K562 (cell line): ENCODE measurements around the gene RPP21. TPM values are rescaled to one million over a fixed set of nuclear protein-coding genes. Genes with fewer than 3 reads are reported as not detected.

Source experiments
- CBX2 ChIP-seq: fragments of 200-600 bp; sonication (generic); IDR thresholded peaks from one replicate; pipeline ENCODE4 v1.6.1; 2012; ENCODE audit warnings: mild to moderate bottlenecking, low read length, inconsistent platforms; ENCODE audit not compliant: insufficient read depth, poor library complexity, severe bottlenecking
- HSF4 ChIP-seq: fragments of 250-450 bp; sonication (Bioruptor Pico); IDR thresholded peaks from 2 replicates; pipeline ENCODE4 v2.1.2; 2022; ENCODE audit warnings: mild to moderate bottlenecking, moderate library complexity, borderline replicate concordance
- JUND ChIP-seq, 2 experiments: IDR thresholded peaks; 2 replicates in 1 of 2; 3 replicates in 1 of 2; pipeline ENCODE4 v1.6.1; 2011; ENCODE audit warnings: borderline replicate concordance in 2 of 2, low read depth in 2 of 2, low read length in 2 of 2, improper control_type of control experiment in 1 of 2, missing biosample characterization in 1 of 2, missing genetic modification characterization in 1 of 2, missing genetic modification reagents in 1 of 2
- LEF1 ChIP-seq: fragments of 450-650 bp; IDR thresholded peaks from 2 replicates; pipeline ENCODE4 v1.6.1; 2016; ENCODE audit warnings: mild to moderate bottlenecking
- MAFK ChIP-seq: IDR thresholded peaks from 2 replicates; pipeline ENCODE4 v1.6.1; 2011; ENCODE audit warnings: low read length, improper control_type of control experiment
- SLC30A9 ChIP-seq: fragments of 250-450 bp; sonication (Bioruptor Pico); IDR thresholded peaks from 2 replicates; pipeline ENCODE4 v1.8.0; 2022; ENCODE audit warnings: mild to moderate bottlenecking, moderate library complexity
- SMARCC2 ChIP-seq: fragments of 450-650 bp; IDR thresholded peaks from 2 replicates; pipeline ENCODE4 v1.6.1; 2017; ENCODE audit warnings: antibody characterized with exemption, moderate library complexity, mild to moderate bottlenecking, low read depth
- SPI1 ChIP-seq: IDR thresholded peaks from 2 replicates; pipeline ENCODE4 v1.6.1; 2011; ENCODE audit warnings: low read depth, low read length, control low read depth, borderline replicate concordance
- TFAM ChIP-seq: fragments of 250-450 bp; sonication (Bioruptor Pico); conservative IDR thresholded peaks from 2 replicates; pipeline ENCODE4 v1.5.0; 2021; ENCODE audit warnings: mild to moderate bottlenecking, moderate library complexity
- ZKSCAN8 ChIP-seq: fragments of 200-800 bp; sonication (Bioruptor generic); IDR thresholded peaks from 2 replicates; pipeline ENCODE4 v1.6.1; 2016; ENCODE audit warnings: missing genetic modification characterization, missing compliant biosample characterization
- ZNF316 ChIP-seq: fragments of 450-650 bp; IDR thresholded peaks from 2 replicates; pipeline ENCODE4 v1.6.1; 2016
- polyA plus RNA-seq, 8 experiments: library from polyadenylated mRNA; depleted of rRNA in 4 of 8; stranded (reverse) in 5 of 8; unstranded in 3 of 8; fragments of >200 nt; fragmentation: Nextera tagmentation in 2 of 8; fragmentation: Illumina TruSeq in 1 of 8; extraction: Ambion mirVana in 2 of 8; extraction: Trizol in 1 of 8; gene quantifications; 2 replicates each; pipeline versions ENCODE4 v1.2.1 to v1.2.3, GENCODE V29; 2011 to 2014; ENCODE audit warnings: inconsistent platforms in 1 of 8, missing spikeins in 1 of 8
- total RNA-seq, 7 experiments: library from RNA; depleted of rRNA in 6 of 7; stranded (reverse); fragments of >200 nt in 6 of 7; fragmentation: Illumina TruSeq in 2 of 7; extraction: Trizol in 2 of 7; gene quantifications; 2 replicates each; pipeline versions ENCODE4 v1.2.1 to v1.2.3, GENCODE V29; 2011 to 2021; ENCODE audit warnings: low replicate concordance in 1 of 7
- TF ChIP-seq, protein P1 (sequence below): fragments of 450-650 bp; IDR thresholded peaks from 2 replicates; pipeline ENCODE4 v1.6.1; 2016; ENCODE audit warnings: mild to moderate bottlenecking
- TF ChIP-seq, protein P2 (sequence below): IDR thresholded peaks from 3 replicates; pipeline ENCODE4 v1.6.1; 2011; ENCODE audit warnings: borderline replicate concordance, mild to moderate bottlenecking, moderate library complexity; ENCODE audit not compliant: insufficient read length; ENCODE audit errors: extremely low read depth
- TF ChIP-seq, protein P3 (sequence below): fragments of 250-450 bp; sonication (Bioruptor Pico); IDR thresholded peaks from 2 replicates; pipeline ENCODE4 v1.4.0; 2020
- TF ChIP-seq, protein P4 (sequence below): sonication (generic); IDR thresholded peaks from 2 replicates; pipeline ENCODE4 v1.6.1; 2016

The RPP21 gene
- total and polyA plus RNA-seq, 9 of the 15 experiments (the other 6 are each of a cell fraction or from before 2014, with no cell fraction given): 62.1 to 362 (median 166) TPM

DNA sequence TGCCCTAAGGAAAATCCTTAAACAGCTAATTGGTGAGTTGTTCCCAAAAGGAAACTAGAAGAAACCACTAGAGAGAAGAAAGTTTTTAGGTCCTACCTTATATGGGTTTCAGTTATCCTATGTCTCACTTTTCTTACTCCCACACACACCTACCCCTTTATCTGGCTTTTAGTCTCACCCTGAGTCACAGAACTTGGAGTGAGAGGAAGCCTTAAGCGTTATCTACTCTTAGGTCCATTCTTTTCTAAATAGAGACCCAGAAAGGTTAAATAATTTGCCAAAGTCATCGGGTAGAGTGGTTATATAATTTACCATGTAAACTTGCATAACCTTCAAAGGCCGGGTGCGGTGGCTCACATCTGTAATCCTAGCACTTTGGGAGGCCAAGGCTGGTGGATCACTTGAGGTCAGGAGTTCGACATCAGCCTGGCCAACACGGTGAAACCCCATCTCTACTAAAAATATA is 4.3 kb upstream of the RPP21 start (continued):
- TF ChIP-seq SPI1: peak; percentile 48
- TF ChIP-seq TFAM (CRISPR knock-in tag): no peak
- no peak for TF ChIP-seq HSF4 (CRISPR knock-in tag)
- TF ChIP-seq, protein P1, sequence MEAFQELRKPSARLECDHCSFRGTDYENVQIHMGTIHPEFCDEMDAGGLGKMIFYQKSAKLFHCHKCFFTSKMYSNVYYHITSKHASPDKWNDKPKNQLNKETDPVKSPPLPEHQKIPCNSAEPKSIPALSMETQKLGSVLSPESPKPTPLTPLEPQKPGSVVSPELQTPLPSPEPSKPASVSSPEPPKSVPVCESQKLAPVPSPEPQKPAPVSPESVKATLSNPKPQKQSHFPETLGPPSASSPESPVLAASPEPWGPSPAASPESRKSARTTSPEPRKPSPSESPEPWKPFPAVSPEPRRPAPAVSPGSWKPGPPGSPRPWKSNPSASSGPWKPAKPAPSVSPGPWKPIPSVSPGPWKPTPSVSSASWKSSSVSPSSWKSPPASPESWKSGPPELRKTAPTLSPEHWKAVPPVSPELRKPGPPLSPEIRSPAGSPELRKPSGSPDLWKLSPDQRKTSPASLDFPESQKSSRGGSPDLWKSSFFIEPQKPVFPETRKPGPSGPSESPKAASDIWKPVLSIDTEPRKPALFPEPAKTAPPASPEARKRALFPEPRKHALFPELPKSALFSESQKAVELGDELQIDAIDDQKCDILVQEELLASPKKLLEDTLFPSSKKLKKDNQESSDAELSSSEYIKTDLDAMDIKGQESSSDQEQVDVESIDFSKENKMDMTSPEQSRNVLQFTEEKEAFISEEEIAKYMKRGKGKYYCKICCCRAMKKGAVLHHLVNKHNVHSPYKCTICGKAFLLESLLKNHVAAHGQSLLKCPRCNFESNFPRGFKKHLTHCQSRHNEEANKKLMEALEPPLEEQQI: no peak
- peak; percentile 84 for TF ChIP-seq SMARCC2
- TF ChIP-seq, protein P2, sequence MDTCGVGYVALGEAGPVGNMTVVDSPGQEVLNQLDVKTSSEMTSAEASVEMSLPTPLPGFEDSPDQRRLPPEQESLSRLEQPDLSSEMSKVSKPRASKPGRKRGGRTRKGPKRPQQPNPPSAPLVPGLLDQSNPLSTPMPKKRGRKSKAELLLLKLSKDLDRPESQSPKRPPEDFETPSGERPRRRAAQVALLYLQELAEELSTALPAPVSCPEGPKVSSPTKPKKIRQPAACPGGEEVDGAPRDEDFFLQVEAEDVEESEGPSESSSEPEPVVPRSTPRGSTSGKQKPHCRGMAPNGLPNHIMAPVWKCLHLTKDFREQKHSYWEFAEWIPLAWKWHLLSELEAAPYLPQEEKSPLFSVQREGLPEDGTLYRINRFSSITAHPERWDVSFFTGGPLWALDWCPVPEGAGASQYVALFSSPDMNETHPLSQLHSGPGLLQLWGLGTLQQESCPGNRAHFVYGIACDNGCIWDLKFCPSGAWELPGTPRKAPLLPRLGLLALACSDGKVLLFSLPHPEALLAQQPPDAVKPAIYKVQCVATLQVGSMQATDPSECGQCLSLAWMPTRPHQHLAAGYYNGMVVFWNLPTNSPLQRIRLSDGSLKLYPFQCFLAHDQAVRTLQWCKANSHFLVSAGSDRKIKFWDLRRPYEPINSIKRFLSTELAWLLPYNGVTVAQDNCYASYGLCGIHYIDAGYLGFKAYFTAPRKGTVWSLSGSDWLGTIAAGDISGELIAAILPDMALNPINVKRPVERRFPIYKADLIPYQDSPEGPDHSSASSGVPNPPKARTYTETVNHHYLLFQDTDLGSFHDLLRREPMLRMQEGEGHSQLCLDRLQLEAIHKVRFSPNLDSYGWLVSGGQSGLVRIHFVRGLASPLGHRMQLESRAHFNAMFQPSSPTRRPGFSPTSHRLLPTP: no peak
- TF ChIP-seq SLC30A9: no peak
- TF ChIP-seq, protein P3, sequence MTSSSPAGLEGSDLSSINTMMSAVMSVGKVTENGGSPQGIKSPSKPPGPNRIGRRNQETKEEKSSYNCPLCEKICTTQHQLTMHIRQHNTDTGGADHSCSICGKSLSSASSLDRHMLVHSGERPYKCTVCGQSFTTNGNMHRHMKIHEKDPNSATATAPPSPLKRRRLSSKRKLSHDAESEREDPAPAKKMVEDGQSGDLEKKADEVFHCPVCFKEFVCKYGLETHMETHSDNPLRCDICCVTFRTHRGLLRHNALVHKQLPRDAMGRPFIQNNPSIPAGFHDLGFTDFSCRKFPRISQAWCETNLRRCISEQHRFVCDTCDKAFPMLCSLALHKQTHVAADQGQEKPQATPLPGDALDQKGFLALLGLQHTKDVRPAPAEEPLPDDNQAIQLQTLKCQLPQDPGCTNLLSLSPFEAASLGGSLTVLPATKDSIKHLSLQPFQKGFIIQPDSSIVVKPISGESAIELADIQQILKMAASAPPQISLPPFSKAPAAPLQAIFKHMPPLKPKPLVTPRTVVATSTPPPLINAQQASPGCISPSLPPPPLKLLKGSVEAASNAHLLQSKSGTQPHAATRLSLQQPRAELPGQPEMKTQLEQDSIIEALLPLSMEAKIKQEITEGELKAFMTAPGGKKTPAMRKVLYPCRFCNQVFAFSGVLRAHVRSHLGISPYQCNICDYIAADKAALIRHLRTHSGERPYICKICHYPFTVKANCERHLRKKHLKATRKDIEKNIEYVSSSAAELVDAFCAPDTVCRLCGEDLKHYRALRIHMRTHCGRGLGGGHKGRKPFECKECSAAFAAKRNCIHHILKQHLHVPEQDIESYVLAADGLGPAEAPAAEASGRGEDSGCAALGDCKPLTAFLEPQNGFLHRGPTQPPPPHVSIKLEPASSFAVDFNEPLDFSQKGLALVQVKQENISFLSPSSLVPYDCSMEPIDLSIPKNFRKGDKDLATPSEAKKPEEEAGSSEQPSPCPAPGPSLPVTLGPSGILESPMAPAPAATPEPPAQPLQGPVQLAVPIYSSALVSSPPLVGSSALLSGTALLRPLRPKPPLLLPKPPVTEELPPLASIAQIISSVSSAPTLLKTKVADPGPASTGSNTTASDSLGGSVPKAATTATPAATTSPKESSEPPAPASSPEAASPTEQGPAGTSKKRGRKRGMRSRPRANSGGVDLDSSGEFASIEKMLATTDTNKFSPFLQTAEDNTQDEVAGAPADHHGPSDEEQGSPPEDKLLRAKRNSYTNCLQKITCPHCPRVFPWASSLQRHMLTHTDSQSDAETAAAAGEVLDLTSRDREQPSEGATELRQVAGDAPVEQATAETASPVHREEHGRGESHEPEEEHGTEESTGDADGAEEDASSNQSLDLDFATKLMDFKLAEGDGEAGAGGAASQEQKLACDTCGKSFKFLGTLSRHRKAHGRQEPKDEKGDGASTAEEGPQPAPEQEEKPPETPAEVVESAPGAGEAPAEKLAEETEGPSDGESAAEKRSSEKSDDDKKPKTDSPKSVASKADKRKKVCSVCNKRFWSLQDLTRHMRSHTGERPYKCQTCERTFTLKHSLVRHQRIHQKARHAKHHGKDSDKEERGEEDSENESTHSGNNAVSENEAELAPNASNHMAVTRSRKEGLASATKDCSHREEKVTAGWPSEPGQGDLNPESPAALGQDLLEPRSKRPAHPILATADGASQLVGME: no peak
- no peak for TF ChIP-seq MAFK
- TF ChIP-seq ZKSCAN8: no peak
- no peak for TF ChIP-seq CBX2
- TF ChIP-seq, protein P4, sequence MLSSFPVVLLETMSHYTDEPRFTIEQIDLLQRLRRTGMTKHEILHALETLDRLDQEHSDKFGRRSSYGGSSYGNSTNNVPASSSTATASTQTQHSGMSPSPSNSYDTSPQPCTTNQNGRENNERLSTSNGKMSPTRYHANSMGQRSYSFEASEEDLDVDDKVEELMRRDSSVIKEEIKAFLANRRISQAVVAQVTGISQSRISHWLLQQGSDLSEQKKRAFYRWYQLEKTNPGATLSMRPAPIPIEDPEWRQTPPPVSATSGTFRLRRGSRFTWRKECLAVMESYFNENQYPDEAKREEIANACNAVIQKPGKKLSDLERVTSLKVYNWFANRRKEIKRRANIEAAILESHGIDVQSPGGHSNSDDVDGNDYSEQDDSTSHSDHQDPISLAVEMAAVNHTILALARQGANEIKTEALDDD: peak; percentile 97
- peak; percentile 85 for TF ChIP-seq JUND (IDR thresholded peaks at IDR 0.05; ENCODE audit: borderline replicate concordance, low read depth, low read length)
- peak; percentile 64; the same call in 1 of the 3 replicates for TF ChIP-seq JUND (tag; IDR thresholded peaks at IDR 0.05; ENCODE audit: borderline replicate concordance, low read depth, low read length)
- TF ChIP-seq LEF1: peak; percentile 55; the same call in 1 of the 2 replicates
- no peak for TF ChIP-seq ZNF316
